GM18861 (cell line): ENCODE measurements around the gene KIZ.
"Not testable (repeated sequence)": the region's sequence is repeated elsewhere in the genome, so short reads cannot be mapped to it uniquely, and the experiment has no call there.

ENCODE experiments used
- ATAC-seq: cut with Tn5 transposase; IDR thresholded peaks from one replicate; pipeline ENCODE4 v1.9.1; 2021; ENCODE audit not compliant: unreplicated experiment

The KIZ gene

GRCh38 chr20:21225215-21225947 lies 99.5 kb downstream of the KIZ start:
- no peak for ATAC-seq

GRCh38 chr20:21228511-21228910 lies 102.6 kb downstream of the KIZ start:
- peak; percentile 87 for ATAC-seq

DNA sequence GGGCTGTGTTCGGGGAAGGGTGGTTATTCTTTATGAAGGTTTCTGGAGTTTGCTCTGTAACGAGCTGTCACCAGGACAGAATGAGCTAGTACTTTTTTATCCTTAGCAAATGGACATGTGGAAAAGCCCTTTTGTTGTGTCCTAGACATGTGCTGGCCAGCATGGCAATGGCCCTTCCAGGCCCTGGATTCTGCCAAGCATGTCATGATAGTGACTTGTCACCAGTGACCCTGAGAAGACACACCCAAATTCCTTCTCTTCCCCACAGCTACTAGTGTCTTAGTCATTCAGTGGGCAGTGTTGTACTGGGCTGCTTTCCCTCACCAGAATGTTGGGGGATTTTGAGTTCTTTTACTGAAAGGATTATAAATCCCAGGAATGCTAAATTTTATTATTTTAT lies 103.3 kb downstream of the KIZ start:
- no peak for ATAC-seq

DNA sequence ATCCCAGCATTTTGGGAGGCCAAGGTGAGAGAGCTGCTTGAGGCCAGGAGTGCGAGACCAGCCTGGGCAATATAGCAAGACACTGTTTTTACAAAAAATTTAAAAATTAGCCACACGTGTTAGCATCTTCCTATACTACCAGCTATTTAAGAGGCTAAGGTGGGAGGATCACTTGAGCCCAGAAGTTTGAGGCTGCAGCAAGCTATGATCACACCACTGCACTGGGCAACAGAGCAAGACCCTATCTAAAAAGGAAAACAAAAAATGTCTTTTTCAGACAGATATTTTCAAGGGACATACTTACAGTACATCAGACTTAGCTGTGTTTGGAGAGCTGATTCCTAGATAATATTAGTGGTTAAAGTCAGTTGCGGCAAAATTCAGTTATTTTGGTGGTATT lies 104.3 kb downstream of the KIZ start:
- ATAC-seq, result no peak

DNA sequence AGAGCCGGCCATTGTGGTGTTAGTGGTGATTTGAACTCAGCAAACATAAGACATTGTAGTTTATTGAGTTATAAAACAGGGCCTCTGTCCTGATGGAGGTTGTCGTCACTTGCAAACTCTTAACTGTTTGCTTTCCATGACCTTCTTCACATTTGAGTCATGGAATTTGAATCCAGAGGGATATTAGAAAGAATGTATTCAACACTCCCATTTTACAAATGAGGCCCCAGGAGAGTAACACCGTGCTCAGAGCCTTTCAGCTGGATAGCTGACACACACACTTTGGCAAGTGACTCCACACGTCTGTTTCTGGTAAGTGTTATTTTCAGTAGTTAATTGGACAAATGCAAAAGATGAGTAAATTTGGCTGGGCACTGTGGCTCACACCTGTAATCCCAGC lies 104.8 kb downstream of the KIZ start:
- ATAC-seq, result no peak

DNA sequence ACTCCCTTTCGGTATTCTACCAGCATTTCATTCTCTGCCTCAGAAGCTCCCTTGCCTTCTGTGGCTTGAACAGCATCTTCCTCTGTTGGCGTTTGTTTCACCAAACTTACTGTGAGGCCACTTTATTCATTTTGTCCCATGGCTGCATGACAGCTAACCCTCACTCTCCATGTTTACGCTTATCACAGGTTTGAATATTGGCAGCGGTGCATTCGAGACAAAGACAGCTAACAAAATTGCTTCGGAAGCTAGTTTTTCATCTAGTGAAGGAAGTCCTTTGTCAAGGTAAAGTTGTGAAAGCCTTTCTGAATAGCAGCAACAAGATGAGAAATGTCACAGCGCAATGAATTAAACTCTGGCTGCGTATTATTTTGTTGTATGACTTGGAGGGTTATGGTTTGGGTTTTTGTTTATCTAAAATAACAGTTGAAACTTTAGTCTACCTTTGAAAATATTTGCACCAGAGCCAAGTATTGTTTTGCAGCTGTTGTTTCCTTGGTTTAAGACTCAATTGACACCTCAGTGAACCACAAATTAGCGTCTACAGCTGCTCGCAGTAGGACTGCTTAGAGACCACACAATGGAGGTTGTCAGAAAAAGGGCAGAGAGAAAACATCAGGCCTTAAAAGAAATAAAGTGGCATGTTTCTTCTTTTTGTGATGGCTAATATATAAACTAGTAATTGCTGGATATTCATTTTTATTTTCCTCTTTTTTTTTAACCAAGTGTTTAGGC lies 106.8 kb downstream of the KIZ start:
- ATAC-seq, result no peak

- ATAC-seq, result no peak
These were observed 108.4 kb downstream of the KIZ start for GRCh38 chr20:21234324-21234723.

DNA sequence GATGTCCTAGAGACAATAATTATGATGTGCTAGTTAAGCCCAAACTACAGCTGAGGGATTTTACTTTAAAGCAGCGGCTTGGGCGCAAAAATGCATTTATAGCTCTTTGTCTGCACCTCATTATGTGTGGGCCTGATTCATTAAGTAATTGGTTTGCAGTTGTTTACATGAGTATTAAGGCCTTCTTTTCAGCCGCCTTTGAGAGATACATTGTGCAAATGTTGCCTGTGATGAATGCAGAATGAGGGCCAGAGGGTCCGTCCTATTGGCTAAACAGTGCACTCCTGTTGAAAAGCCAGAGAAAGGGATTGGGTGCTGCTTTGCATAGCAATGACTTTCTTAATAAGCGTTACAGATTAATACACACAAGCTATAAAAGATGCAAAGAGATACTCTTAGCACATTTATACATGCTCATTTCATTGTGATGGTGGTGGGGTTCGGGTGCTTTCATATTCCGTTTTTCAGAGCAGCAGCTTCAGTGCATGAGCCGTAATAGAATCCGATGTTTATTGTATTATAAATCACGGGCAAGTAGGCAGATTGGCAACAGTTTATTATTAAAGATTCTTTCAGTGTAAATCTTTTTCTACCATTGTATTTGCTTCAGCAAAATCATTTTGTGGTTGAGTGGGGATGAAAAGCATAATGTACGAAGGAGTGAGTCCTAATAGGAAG lies 109.1 kb downstream of the KIZ start:
- ATAC-seq, result no peak

- ATAC-seq, result no peak
These were observed 109.9 kb downstream of the KIZ start for GRCh38 chr20:21235484-21236445.

GRCh38 chr20:21237956-21238799 lies 112.3 kb downstream of the KIZ start:
- ATAC-seq, result no peak

DNA sequence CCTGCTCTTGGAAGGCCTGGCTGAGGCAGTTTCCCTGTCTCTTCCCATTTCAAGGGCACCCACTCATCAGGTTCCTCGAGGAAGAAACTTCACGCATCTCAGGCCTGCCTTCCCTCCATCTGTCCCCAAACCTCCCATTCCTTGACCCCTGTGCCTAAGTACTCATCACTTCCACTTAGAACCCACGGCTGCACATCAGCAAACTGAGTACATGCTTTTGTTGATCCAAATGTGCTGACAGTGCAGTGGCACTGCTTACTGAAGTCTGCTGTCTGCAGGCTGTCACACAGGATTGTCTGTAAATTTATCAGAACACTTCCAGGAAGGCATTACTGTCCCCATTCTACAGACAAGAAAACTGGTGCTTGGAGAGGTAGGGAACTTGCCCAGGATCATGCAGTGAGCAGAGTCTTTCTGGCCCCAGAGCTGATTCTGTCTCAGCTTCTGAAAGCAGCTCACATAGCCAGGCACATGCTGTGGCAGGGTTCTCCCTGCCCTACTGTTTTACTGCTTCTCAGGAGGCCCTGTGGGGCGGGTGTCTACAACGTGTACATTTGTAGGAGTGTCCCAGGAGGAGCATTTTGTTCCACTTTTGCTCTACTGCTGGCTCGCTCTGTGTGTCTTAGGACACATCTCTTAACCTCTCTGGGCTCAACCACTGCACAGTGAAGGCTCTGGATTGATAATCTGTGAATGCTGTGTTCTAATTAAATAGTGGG lies 113.1 kb downstream of the KIZ start:
- no peak for ATAC-seq

DNA sequence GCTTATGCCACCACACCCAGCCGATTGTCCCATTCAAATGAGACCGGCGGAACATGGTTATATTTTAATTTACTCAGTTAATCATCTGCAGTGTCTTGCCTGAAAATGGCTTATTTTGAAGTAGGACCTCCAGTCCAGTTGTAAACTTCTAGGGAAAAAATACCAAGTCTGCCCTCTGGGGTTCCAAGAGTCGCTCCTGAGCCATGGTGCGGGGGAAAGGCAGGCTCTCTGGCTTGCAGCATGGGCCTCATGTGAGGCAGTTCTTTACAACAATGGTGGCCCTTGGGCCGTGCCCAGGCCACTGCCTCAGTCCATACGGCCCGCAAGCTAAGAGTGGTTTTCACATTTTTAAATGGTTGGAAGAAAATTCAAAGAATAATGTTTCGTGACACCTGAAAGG lies 114.5 kb downstream of the KIZ start:
- ATAC-seq, result no peak

DNA sequence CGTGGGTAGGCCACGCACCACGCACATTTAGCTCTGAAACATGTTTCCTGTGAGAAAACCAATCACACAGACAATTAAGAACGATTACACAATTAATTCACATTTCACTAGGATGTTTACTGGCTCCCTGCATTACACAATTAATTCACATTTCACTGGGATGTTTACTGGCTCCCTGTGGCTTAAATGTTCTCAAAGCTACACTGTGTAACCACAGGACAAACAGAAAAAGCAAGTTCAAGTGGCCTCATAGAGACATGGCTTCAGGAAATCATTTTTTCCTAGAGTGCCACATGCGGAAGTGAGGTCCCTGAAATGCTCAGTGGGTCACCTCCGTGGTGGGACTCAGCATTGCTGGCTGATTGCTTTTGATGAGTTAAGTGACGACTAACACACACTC lies 115.5 kb downstream of the KIZ start:
- no peak for ATAC-seq

GRCh38 chr20:21243811-21244210 lies 117.9 kb downstream of the KIZ start:
- no peak for ATAC-seq

DNA sequence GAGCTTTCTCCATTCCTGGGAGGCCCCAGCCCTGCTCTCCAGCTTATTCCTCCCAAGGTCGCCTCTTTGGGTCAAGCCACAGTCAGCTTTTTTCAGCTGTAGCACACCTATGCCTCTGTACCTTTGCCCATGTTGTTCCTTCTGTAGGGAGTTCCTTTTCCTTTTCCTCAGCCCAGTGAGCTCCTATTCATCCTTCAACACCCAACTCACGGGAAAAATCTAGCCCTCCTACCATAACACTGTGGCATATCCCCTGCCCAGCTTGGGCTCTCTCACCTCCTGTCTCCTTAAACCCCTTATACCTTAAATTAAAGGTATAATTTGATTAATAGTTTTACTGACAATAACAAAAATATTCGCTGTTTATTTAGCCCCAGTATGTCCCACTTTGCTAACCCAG lies 118.9 kb downstream of the KIZ start:
- ATAC-seq, result no peak

GRCh38 chr20:21246161-21246560 lies 120.3 kb downstream of the KIZ start:
- no peak for ATAC-seq

- ATAC-seq, result not testable (repeated sequence)
These were observed 121.8 kb downstream of the KIZ start for GRCh38 chr20:21247603-21248095.

- no peak for ATAC-seq
These were observed 125.4 kb downstream of the KIZ start for GRCh38 chr20:21251278-21251677.

GRCh38 chr20:21257192-21257591 lies 131.3 kb downstream of the KIZ start:
- ATAC-seq, result no peak
